GM04503 (cell line): ENCODE data around the gene INVS.
"Not testable (repeated sequence)": the region's sequence is repeated elsewhere in the genome, so short reads cannot be mapped to it uniquely, and the experiment has no call there.

Source experiments
- DNase-seq: peaks from one replicate; pipeline ENCODE4 v3.0.0-alpha.2; 2012; ENCODE audit warnings: low read depth

Gene INVS

DNA sequence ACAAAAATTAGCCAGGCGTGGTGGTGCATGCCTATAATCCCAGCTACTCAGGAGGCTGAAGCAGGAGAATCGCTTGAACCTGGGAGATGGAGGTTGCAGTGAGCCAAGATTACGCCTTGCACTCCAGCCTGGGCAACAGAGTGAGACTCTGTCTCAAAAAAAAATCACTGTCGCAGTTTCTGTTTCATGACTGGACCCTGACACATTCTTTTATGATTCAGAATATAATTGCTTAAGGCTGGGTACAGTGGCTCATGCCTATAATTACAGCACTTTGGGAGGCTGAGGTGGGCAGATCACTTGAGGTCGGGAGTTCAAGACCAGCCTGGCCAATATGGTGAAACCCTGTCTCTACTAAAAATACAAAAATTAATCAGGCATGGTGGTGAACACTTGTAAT is 239.7 kb downstream of the INVS start:
- DNase-seq: not testable (repeated sequence)

- DNase-seq: no peak
Observed at GRCh38 chr9:100340224-100340623, 241.2 kb downstream of the INVS start.

- no peak for DNase-seq
Observed at GRCh38 chr9:100341889-100342288, 242.8 kb downstream of the INVS start.

- DNase-seq: peak; percentile 68
Observed at GRCh38 chr9:100346836-100347235, 247.8 kb downstream of the INVS start.

GRCh38 chr9:100350188-100350587 is 251.1 kb downstream of the INVS start:
- DNase-seq: no peak
